GM12878 (cell line): ENCODE results near the gene ADAMTS2. TPM values are rescaled to one million over a fixed set of nuclear protein-coding genes. Genes with fewer than 3 reads are reported as not detected.

Experiments used
- ATAC-seq: fragments of 200-7000 bp; cut with Tn5 transposase; 3 replicates; pipeline ENCODE4 v1.9.1; 2020; ENCODE audit warnings: mild to moderate bottlenecking, moderate library complexity
- BruUV-seq: library from RNA; stranded (reverse); fragments of 400-500 nt; replicated peaks from 2 replicates; lab custom pipeline; 2021; lab: Mats Ljungman, UMichigan
- CTCF ChIA-PET: fragments of 300-600 bp; sonication (Branson Sonifier 250); formaldehyde crosslinking; extraction: SDS; loops from one replicate; lab custom pipeline; 2021; ENCODE audit warnings: inconsistent platforms; lab: Yijun Ruan, JAX
- POLR2A ChIA-PET: fragments of 350-600 bp; formaldehyde crosslinking; extraction: SDS; loops from one replicate; lab custom pipeline; 2021; ENCODE audit warnings: inconsistent platforms; lab: Charles Lee
- RAD21 ChIA-PET: fragments of 300-600 bp; sonication (Branson Sonifier 250); formaldehyde crosslinking; loops from one replicate; lab custom pipeline; 2023; ENCODE audit warnings: antibody characterized with exemption; ENCODE audit not compliant: unreplicated experiment; lab: Charles Lee
- SMC1A ChIA-PET: fragments of 300-600 bp; sonication (Branson Sonifier 250); formaldehyde crosslinking; loops from one replicate; lab custom pipeline; 2023; ENCODE audit not compliant: unreplicated experiment, uncharacterized antibody; lab: Charles Lee
- DNase-seq: peaks from one replicate; pipeline ENCODE4 v3.0.0-alpha.2; 2011; ENCODE audit warnings: low read depth, low spot score
- FAIRE-seq: peaks from 3 replicates; lab custom pipeline; 2011; peaks lifted over from hg19 to GRCh38; lab: Jason Lieb, UNC
- H2AFZ ChIP-seq: 2 replicates; pipeline ENCODE4 v1.6.0; 2011; ENCODE audit warnings: low read depth, low read length, control low read depth; ENCODE audit not compliant: control insufficient read depth
- H3K27ac ChIP-seq: 2 replicates; pipeline ENCODE4 v1.5.1; 2011; ENCODE audit warnings: control low read depth; ENCODE audit not compliant: control insufficient read depth, insufficient read depth
- H3K27me3 ChIP-seq, 2 experiments: replicated peaks in 1 of 2; 2 replicates each; pipeline versions ENCODE4 v1.6.0 to v1.6.1; 2011; ENCODE audit warnings: low read length in 1 of 2; ENCODE audit not compliant: control insufficient read depth in 2 of 2, insufficient read depth in 2 of 2
- H3K36me3 ChIP-seq, 2 experiments: 2 replicates each; pipeline ENCODE4 v1.5.1; 2011; ENCODE audit warnings: low read length in 1 of 2; ENCODE audit not compliant: control insufficient read depth in 2 of 2, insufficient read depth in 2 of 2
- H3K4me1 ChIP-seq: 2 replicates; pipeline ENCODE4 v1.6.1; 2011; ENCODE audit warnings: mild to moderate bottlenecking, low read length, moderate library complexity, mixed read lengths; ENCODE audit not compliant: control insufficient read depth, insufficient read depth
- H3K4me2 ChIP-seq: 2 replicates; pipeline ENCODE4 v1.6.0; 2011; ENCODE audit warnings: control low read depth; ENCODE audit not compliant: control insufficient read depth, insufficient read depth
- H3K4me3 ChIP-seq: fragments of 200-600 bp; sonication (generic); 2 replicates; pipeline ENCODE4 v1.5.1; 2016
- H3K79me2 ChIP-seq: 2 replicates; pipeline ENCODE4 v1.6.0; 2011; ENCODE audit warnings: low read length; ENCODE audit not compliant: control insufficient read depth, insufficient read depth
- H3K9ac ChIP-seq: 2 replicates; pipeline ENCODE4 v1.8.0; 2011; ENCODE audit warnings: low read length, control low read depth, mixed read lengths; ENCODE audit not compliant: control insufficient read depth, insufficient read depth
- H3K9me3 ChIP-seq: replicated peaks from 3 replicates; pipeline ENCODE4 v1.5.1; 2011; ENCODE audit warnings: mild to moderate bottlenecking, low read length; ENCODE audit not compliant: control insufficient read depth, insufficient read depth
- H4K20me1 ChIP-seq: 2 replicates; pipeline ENCODE4 v1.6.0; 2011; ENCODE audit not compliant: control insufficient read depth, insufficient read depth
- CUX1 ChIP-seq: IDR thresholded peaks from 2 replicates; pipeline ENCODE4 v1.6.1; 2012; ENCODE audit warnings: improper control_type of control experiment, low read depth, low read length; ENCODE audit not compliant: insufficient replicate concordance
- NFXL1 ChIP-seq: fragments of 450-650 bp; IDR thresholded peaks from 2 replicates; pipeline ENCODE4 v1.6.1; 2017; ENCODE audit warnings: antibody characterized with exemption, mild to moderate bottlenecking, borderline replicate concordance
- WGBS: methylation state at CpG from one replicate; pipeline ENCODE4 v1.1.6; 2016; ENCODE audit warnings: low lambda C conversion rate; ENCODE audit not compliant: insufficient replicate concordance, insufficient coverage; ENCODE audit errors: missing lambda C conversion rate; 5-methylcytosine and 5-hydroxymethylcytosine counted together
- in situ Hi-C: fragments of 300-500 bp; cut with MboI; formaldehyde crosslinking; loops from 9 replicates; pipeline ENCODE4 v1.14.3; 2018; ENCODE audit warnings: mixed read lengths
- intact Hi-C: fragments of 100-400 bp; cut with micrococcal nuclease; formaldehyde crosslinking; loops from one replicate; pipeline ENCODE4 v1.14.2; 2022; ENCODE audit not compliant: unreplicated experiment
- polyA plus RNA-seq, 11 experiments: library from polyadenylated mRNA; depleted of rRNA in 4 of 11; unstranded in 6 of 11; stranded (reverse) in 5 of 11; fragments of >200 nt; fragmentation: Nextera tagmentation in 4 of 11; fragmentation: Illumina TruSeq in 1 of 11; extraction: Ambion mirVana in 4 of 11; extraction: Trizol in 1 of 11; gene quantifications; 1 replicate in 1 of 11; 2 replicates in 10 of 11; pipeline versions ENCODE4 v1.2.1 to v1.2.3, GENCODE V29; 2011 to 2016; ENCODE audit warnings: inconsistent platforms in 2 of 11, missing spikeins in 2 of 11, low read depth in 1 of 11
- total RNA-seq, 4 experiments: library from RNA; depleted of rRNA in 3 of 4; stranded (reverse); fragments of >200 nt in 3 of 4; fragmentation: Illumina TruSeq in 1 of 4; extraction: Trizol in 1 of 4; gene quantifications; 2 replicates each; pipeline versions ENCODE4 v1.2.1 to v1.2.3, GENCODE V29; 2013 to 2021

Gene ADAMTS2
- total and polyA plus RNA-seq, 10 of the 15 experiments (the other 5 are each of a cell fraction or from before 2014, with no cell fraction given): 0.03 to 0.05 TPM; not detected in 8

GRCh38 chr5:179112469-179113142, 232.7 kb downstream of the ADAMTS2 start:
- DNase-seq (no peak), FAIRE-seq (no peak), ATAC-seq (no peak)
- Histone ChIP-seq H3K27me3 (no peaks in the 10 kb centered on the region), H3K4me3 (no peak overlapping the region), H3K9me3 (no peaks in the 10 kb centered on the region; the same call in 2 of the 3 replicates), H3K4me1 (no peaks in the 10 kb centered on the region), H3K4me2 (no peak overlapping the region), H2AFZ (no peak overlapping the region), H3K36me3 (no peaks in the 10 kb centered on the region), H3K9ac (no peak overlapping the region), H3K79me2 (no peaks in the 10 kb centered on the region), H3K27ac (no peak overlapping the region), H4K20me1 (no peaks in the 10 kb centered on the region)
- TF ChIP-seq NFXL1 (no peak), CUX1 (no peak)
- CTCF ChIA-PET: no interaction called here
- RAD21 ChIA-PET: no interaction called here
- SMC1A ChIA-PET: no interaction called here
- 33% methylated on average over 11 of the region's 12 CpGs for WGBS
- POLR2A ChIA-PET: no interaction called here
- intact Hi-C loops (no loop called here), in situ Hi-C loops (no loop called here)
- no TSS peak for BruUV-seq
